Measurements from ENCODE around the gene ZNF724.
"Not testable (repeated sequence)": the region's sequence is repeated elsewhere in the genome, so short reads cannot be mapped to it uniquely, and the experiment has no call there.

DNA sequence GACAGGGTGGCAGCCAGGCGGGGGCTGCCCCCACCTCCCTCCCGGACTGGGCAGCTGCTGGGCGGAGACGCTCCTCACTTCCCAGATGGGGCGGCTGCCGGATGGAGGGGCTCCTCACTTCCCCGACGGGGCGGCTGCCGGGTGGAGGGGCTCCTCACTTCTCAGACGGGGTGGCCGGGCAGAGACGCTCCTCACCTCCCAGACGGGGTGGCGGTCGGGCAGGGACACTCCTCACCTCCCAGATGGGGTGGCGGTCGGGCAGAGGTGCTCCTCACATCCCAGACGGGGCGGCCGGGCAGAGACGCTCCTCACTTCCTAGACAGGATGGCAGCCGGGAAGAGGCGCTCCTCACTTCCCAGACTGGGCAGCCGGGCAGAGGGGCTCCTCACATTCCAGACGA, 39.8 kb upstream of the ZNF724 start:
- TF ChIP-seq, protein P1, sequence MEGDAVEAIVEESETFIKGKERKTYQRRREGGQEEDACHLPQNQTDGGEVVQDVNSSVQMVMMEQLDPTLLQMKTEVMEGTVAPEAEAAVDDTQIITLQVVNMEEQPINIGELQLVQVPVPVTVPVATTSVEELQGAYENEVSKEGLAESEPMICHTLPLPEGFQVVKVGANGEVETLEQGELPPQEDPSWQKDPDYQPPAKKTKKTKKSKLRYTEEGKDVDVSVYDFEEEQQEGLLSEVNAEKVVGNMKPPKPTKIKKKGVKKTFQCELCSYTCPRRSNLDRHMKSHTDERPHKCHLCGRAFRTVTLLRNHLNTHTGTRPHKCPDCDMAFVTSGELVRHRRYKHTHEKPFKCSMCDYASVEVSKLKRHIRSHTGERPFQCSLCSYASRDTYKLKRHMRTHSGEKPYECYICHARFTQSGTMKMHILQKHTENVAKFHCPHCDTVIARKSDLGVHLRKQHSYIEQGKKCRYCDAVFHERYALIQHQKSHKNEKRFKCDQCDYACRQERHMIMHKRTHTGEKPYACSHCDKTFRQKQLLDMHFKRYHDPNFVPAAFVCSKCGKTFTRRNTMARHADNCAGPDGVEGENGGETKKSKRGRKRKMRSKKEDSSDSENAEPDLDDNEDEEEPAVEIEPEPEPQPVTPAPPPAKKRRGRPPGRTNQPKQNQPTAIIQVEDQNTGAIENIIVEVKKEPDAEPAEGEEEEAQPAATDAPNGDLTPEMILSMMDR (IDR thresholded peaks at IDR 0.05 in 8 of 11, conservative IDR thresholded peaks at IDR 0.05 in 3 of 11), result not testable (repeated sequence)
- not testable (repeated sequence) for TF ChIP-seq POLR2A (IDR thresholded peaks at IDR 0.05)
